ENCODE measurements around the gene TSC22D4. TPM values are rescaled to one million over a fixed set of nuclear protein-coding genes. Genes with fewer than 3 reads are reported as not detected.
A peak's percentile ranks its signal among the peaks of the same experiment; 100 is the strongest.

The TSC22D4 gene
- total and polyA plus RNA-seq, 2 experiments from 2014 or later: 26.2 to 89.6 TPM

DNA sequence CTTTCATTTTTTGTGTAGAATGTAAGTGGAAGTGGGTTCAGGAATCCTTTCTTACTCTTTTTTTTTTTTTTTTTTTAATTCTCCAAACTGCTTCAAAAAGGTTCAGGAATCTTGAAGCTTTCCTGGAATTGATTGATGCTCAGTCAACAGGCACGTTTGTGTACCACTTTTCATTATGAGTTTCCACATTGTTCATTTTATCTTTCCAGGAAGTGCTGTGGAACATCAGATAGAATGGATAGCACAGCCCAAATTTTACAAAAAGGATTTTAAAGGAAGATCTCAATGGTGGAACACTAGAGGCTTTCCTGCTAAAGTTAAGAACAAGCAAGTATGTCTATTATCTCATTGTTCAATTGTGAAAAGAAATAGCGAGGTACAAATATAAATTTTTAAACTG, 40.8 kb downstream of the TSC22D4 start:
- DNase-seq (ENCODE audit: low spot score): no peak
- Histone ChIP-seq H3K4me3 (no peak overlapping the region), H3K79me2 (peaks cover 23% of the 10 kb centered on the region), H3K27ac (no peak overlapping the region), H3K4me1 (ENCODE audit: insufficient read depth) (peaks cover 13% of the 10 kb centered on the region), H3K9me2 (replicated peaks; ENCODE audit: insufficient read depth) (no peaks in the 10 kb centered on the region), H3K4me2 (no peak overlapping the region), H3K36me3 (replicated peaks; ENCODE audit: insufficient read depth, low read depth) (no peaks in the 10 kb centered on the region), H2AFZ (no peak overlapping the region), H4K20me1 (ENCODE audit: insufficient read depth, poor library complexity, severe bottlenecking) (no peaks in the 10 kb centered on the region), H3K9me3 (ENCODE audit: low read depth) (no peaks in the 10 kb centered on the region), H3K27me3 (no peaks in the 10 kb centered on the region)
- TF ChIP-seq EZH2phosphoT487 (IDR thresholded peaks at IDR 0.05; ENCODE audit: low read depth, severe bottlenecking, unreplicated experiment) (no peak), EZH2 (IDR thresholded peaks at IDR 0.05; ENCODE audit: borderline replicate concordance) (no peak)
- 74% methylated on average over 2 of the region's 2 CpGs for WGBS (ENCODE audit: low lambda C conversion rate, missing lambda C conversion rate)

- H3K4me3 ChIP-seq: no peak overlapping the region
- WGBS (ENCODE audit: low lambda C conversion rate, missing lambda C conversion rate): 97% methylated on average over 28 of the region's 28 CpGs
- peaks cover 29% of the 10 kb centered on the region for H3K79me2 ChIP-seq
- H3K27me3 ChIP-seq: no peaks in the 10 kb centered on the region
- peak overlapping the region; percentile 74 for H3K27ac ChIP-seq
- H3K4me1 ChIP-seq (ENCODE audit: insufficient read depth): peaks cover 15% of the 10 kb centered on the region
- H3K4me2 ChIP-seq: peak overlapping the region; percentile 75
- TF ChIP-seq EZH2phosphoT487 (IDR thresholded peaks at IDR 0.05; ENCODE audit: low read depth, severe bottlenecking, unreplicated experiment): no peak
- TF ChIP-seq CTCF (IDR thresholded peaks at IDR 0.05; ENCODE audit: poor library complexity): no peak
- TF ChIP-seq EZH2 (IDR thresholded peaks at IDR 0.05; ENCODE audit: borderline replicate concordance): no peak
- H4K20me1 ChIP-seq (ENCODE audit: insufficient read depth, poor library complexity, severe bottlenecking): no peaks in the 10 kb centered on the region
- DNase-seq (ENCODE audit: low spot score): no peak
- no peaks in the 10 kb centered on the region for H3K9me2 ChIP-seq (replicated peaks; ENCODE audit: insufficient read depth)
- H3K36me3 ChIP-seq (replicated peaks; ENCODE audit: insufficient read depth, low read depth): no peaks in the 10 kb centered on the region
- H2AFZ ChIP-seq: peak overlapping the region; percentile 4
- no peaks in the 10 kb centered on the region for H3K9me3 ChIP-seq (ENCODE audit: low read depth)
These were observed 41.6 kb downstream of the TSC22D4 start for GRCh38 chr7:100437150-100438100.

GRCh38 chr7:100435401-100436304, 43.4 kb downstream of the TSC22D4 start:
- H4K20me1 ChIP-seq (ENCODE audit: insufficient read depth, poor library complexity, severe bottlenecking): peaks cover 3% of the 10 kb centered on the region
- peak overlapping the region; percentile 42 for H3K4me3 ChIP-seq
- no peaks in the 10 kb centered on the region for H3K27me3 ChIP-seq
- peak; percentile 68 for DNase-seq (ENCODE audit: low spot score)
- H3K36me3 ChIP-seq (replicated peaks; ENCODE audit: insufficient read depth, low read depth): no peaks in the 10 kb centered on the region
- no peak for TF ChIP-seq EZH2 (IDR thresholded peaks at IDR 0.05; ENCODE audit: borderline replicate concordance)
- no peak for TF ChIP-seq EZH2phosphoT487 (IDR thresholded peaks at IDR 0.05; ENCODE audit: low read depth, severe bottlenecking, unreplicated experiment)
- TF ChIP-seq CTCF (IDR thresholded peaks at IDR 0.05; ENCODE audit: poor library complexity): no peak
- H2AFZ ChIP-seq: no peak overlapping the region
- H3K9me3 ChIP-seq (ENCODE audit: low read depth): no peaks in the 10 kb centered on the region
- WGBS (ENCODE audit: low lambda C conversion rate, missing lambda C conversion rate): 4% methylated on average over 59 of the region's 81 CpGs
- peak overlapping the region; percentile 96 for H3K27ac ChIP-seq
- no peaks in the 10 kb centered on the region for H3K9me2 ChIP-seq (replicated peaks; ENCODE audit: insufficient read depth)
- H3K4me1 ChIP-seq (ENCODE audit: insufficient read depth): peaks cover 32% of the 10 kb centered on the region
- peaks cover 46% of the 10 kb centered on the region for H3K79me2 ChIP-seq
- peak overlapping the region; percentile 97 for H3K4me2 ChIP-seq
